HG03139 (cell line): Measurements from ENCODE around the gene CTNNB1.
"Not testable (repeated sequence)": the region's sequence is repeated elsewhere in the genome, so short reads cannot be mapped to it uniquely, and the experiment has no call there.

Experiments used
- ATAC-seq: cut with Tn5 transposase; IDR thresholded peaks from one replicate; pipeline ENCODE4 v1.9.1; 2021; ENCODE audit not compliant: unreplicated experiment

The CTNNB1 gene

DNA sequence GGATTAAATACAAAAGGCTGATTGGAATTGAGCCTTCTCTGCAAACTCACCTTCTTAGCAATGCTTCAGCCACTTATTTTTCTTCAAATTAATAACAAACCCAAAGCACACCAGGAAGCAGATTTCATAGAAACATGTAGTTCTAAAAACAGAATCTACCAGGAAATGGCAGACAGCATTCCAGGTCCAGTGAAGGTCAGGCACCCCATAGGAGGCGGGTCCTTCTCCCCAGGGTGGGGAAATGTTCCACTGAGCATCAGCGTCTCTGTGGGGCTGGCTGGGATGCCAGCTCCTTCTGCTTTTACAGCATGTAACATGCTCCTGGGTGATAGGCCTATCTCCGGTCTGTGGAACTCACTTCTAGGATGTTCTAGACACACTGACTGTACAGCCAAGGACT, 49.2 kb downstream of the CTNNB1 start:
- ATAC-seq, result no peak

DNA sequence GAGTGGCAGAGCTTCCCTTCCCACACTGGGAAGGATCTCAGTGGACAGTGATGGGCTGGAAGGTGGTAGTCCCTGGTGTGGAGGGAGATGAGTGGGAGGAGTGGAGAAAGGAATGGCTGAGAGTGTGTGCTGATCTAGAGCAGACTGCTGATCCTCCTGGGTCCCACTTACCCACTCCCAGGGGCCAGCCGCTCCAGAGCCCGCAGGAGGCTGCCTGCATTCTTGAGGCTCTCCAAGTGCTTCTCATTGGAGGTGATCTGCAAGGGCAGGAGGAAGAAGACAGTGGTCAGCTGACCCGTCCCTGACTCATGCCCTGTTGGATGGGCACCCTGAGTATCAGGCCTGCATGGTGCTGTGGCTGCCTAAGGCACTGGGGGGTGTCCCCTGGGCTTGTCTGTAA, 50.0 kb downstream of the CTNNB1 start:
- ATAC-seq, result no peak

DNA sequence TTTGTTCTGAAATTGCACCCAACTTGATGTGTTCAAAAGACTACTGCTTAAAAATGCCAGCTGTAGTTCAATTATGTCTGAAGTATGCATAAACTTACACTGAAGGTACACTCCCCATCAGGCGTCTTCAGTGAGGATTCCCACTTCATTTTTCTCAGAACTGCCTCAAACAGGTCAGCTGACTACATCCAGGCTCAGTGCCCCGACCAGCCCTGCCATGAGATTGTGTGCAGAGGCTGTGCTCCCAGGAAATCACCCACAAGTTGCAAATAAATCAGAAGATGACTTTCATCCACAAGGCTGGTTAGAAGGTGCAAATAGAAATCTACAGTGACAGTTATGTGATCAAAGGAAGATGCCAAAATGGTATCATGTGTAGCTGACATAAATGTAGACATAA, 51.5 kb downstream of the CTNNB1 start:
- ATAC-seq, result no peak

DNA sequence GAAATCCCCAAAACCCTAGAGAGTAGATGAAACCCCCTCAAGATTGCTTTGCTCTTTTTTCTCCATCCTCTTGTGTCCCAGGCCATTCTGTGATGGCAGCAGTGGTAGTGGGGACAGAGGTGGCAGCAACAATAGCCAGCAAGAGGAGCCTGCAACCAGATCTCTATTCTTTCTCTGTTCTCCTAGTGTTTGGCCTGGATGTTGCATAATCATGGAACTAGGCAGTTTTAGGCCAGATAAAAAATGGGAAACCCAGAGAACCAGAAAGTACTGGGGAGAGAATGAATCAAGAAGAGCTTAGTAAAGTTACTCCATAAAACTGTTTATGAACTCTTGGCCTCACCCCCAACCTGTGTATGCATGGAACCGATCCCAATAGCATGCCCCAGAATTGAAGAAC, 52.3 kb downstream of the CTNNB1 start:
- no peak for ATAC-seq

DNA sequence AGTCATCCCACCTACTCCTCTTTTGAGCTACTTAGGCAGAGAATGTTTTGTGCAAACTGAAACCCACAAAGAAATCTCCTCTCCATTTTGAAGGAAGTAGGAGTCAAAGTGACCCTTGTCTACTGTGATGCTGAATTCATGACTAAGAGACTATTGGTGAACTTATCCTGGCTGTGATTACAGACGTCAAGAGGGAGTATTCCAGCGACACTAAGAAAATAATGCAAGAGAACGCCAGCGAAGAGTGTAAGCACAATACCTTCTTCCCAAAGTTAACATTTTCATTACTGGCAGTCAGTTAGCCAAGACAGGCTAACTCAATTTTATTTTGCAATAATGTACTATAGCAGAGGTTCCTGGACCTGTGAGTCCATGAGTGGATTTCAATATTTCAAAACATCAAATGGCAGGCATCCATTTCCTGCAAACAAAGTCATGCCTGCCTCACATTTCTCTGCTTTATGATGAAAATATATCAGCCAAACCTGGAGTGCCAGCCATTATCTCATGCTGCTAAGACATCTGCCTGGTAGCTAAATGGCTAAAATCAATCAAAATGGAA, 59.0 kb downstream of the CTNNB1 start:
- ATAC-seq, result no peak

DNA sequence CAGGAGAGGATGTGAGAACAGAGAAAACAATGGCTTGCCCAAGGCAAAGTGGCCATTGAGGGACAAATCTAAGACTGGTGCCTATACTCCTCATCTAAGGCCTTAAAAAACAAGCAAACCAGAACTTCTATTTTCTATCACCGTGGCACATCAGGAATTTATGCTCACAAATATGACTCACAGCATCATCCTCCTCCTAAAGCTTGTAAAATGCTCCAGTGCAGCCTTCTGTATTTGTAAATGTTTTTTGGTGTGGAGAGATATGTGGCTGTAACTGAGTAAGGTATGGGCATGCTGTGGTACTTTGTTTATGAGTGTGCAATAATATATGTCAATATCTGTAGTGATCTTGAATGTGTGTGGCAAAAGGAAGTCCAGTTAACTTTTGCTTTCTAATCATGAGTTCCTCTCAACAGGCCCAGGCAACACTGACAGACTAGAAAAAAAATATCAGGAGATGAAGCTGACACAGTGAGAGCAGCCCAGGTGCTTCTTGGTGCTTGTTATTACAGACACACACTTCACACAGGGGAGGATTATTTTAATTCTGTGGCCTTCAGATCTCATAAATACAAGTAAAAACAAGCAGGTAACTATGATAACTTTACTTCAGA, 60.3 kb downstream of the CTNNB1 start:
- ATAC-seq, result no peak

DNA sequence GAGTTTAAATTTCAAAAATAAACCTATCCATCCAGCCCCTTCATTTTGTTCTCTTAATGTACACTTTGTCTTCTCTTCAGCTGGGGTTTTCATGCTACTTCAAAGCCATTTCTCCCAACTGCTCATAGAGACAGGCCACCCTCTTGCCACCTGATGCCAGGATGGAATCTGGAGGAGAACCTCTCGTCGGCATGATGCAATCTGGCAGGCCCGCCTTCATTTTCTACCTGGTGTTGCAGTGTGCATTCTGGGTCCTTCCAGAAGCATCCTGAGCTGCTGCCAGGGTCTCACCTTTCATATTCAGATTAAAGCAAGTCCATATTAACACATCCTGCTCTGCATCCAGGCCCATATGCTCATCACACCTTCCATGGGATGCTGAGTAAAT, 60.8 kb downstream of the CTNNB1 start:
- ATAC-seq, result no peak

DNA sequence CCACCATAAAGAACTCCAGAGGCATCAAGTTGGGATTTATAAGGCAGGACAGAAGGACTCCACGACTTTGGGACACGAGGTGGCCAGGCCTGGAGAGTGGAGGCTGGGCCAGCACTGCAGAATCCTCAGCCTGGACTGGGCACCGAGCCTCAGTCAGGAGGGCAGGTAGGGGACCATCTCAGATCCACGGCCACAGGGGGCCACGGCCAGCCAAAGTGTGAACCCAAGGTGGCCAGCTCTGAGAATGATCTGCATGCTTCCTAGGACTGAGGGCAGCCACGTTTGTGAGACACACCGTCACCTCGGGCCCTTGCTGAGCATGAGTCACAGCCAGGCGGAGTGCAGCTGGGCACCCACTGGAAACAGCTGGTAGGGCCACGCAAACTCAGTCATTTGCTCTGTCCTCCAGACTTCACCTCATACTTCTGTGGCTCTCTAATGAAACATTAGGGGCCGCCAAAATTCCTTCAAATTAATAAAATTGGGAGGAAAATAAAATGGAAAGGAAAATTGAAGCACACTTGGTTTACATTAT, 65.8 kb downstream of the CTNNB1 start:
- ATAC-seq, result no peak

DNA sequence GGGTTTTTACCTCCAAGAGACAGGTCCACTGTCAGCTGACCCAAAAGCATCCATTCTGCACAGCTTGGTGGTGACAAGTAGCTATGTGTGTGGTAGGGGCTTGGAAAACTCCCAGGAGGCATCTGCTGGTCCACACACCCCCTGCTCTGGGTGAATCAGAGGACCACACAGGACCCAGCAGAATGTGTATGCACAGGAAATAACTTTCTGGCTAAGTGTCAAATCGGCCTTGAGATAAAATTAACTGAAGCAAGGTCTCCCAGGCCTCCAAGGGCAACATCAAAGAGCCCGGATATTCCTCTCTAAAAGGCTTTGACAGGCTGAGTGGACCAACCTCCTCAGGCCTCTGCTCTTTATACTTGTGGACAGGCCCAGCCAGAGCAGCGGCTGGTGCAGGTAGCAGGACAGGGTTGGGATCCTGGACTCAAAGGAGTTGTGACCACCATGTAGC, 66.5 kb downstream of the CTNNB1 start:
- no peak for ATAC-seq

DNA sequence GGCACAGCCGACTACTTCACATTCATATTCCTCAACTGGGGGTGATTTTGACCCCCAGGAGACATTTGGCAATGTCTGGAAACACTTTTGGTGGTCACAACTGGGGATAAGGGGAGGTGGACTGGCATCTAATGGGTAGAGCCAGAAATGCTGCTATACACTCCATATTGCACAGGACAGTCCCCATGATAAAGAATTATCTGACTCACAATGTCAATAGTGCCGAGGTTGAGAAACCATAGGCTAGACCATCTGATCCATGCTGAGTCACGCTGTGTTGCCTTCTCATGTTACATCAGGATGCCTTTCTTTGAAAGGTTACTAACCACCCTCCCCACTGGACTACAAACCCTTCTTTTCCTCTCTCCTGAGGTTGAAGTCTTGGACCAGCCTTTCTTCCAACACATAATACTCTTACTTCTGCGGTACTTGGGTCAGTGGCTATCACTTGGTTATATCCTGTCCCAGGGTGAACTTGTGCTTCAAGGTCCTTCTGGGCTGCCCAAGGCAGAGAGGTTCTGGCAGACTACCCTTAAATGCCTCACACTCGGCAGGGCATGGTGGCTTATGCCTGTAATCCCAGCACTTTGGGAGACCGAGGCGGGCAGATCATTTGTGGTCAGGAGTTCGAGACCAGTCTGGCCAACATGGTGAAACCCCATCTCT, 68.8 kb downstream of the CTNNB1 start:
- ATAC-seq, result no peak

DNA sequence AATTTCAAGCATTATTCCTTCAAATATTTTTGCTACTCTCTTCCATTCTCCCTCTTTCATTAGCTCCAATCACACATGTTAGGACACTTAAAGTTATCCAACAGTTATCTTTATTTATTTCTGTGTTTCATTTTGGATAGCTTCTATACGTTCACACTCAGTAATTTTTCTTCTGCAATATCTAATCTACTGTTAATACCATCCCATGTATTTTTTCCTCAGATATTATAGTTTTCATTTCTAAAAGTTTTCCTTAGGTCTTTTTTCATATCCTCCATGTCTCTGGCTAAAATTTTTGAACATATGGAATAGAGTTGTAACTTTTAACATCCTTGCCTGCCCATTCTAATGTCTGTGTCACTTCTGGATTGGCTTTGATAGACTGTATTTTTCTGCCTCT, 73.4 kb downstream of the CTNNB1 start:
- ATAC-seq, result no peak

DNA sequence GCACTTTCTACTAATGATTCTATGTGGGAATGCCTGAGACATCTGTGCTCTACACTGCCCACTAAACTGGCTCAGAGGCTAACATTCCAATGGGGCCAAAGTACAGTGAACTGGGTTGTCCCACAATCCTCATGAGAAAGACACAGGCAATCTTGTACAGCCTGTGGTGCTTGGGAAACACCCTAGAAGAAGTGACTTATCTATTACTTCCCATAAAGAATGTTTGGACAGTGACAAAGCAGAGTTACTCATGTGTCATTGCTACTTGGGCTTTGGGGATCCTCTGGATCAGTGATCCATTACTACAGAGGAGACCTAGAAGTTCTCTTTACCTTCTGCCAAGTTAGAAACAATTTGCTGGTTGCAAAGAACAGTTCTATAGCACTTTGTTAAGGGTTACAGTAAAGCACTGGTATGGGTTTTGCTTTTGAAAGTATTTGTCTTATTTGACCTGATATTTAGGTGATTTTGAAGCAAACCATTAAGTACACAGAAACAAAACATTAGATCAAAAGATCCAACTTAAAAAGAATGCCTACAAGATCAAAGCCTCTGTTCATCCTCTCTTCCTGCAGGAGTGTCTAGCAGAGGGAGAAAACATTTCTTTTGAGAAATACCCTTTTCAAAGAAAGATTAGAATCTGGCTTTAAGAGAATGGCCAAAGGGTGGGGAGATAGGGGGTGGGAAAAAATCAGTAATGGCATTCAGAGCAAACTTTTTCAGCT, 75.8 kb downstream of the CTNNB1 start:
- no peak for ATAC-seq

DNA sequence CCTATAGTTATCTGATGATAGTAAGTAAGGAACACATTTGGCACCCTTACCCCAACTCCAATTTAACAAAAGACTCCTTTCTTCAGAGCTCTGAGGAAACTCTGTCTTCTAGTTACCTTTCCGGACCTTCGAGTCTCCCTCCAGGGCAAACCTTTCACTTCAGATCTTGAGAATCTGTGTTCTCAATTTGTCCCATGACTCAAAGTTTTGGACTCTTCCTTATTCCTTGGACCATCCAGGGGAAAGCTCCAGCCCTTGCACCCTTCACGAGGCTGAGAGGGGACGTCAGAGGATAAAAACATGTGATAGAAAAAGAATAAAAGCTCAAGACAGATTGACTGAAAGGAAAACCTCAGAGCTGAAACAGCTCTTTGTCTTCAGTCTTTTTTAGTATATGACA, 76.9 kb downstream of the CTNNB1 start:
- no peak for ATAC-seq

DNA sequence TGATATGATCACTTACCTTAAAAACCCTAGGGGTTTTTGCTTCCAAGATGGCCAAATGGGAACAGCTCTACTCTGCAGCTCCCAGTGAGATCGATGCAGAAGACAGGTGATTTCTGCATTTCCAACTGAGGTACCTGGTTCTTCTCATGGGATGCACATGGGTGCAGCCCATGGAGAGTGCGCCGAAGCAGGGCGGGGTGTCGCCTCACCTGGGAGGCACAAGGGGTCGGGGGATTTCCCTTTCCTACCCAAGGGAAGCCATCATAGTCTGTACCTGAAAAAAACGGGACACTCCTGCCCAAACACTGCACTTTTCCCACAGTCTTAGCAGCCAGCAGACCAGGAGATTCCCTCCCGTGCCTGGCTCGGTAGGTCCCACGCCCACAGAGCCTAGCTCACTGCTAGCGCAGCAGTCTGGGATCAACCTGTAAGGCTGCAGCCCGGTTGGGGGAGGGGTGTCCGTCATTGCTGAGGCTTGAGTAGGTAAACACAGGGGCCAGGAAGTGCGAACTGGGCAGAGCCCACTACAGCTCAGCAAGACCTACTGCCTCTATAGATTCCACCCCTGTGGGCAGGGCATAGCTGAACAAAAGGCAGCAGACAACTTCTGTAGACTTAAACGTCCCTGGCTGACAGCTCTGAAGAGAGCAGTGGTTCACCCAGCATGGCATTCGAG, 78.6 kb downstream of the CTNNB1 start:
- no peak for ATAC-seq

DNA sequence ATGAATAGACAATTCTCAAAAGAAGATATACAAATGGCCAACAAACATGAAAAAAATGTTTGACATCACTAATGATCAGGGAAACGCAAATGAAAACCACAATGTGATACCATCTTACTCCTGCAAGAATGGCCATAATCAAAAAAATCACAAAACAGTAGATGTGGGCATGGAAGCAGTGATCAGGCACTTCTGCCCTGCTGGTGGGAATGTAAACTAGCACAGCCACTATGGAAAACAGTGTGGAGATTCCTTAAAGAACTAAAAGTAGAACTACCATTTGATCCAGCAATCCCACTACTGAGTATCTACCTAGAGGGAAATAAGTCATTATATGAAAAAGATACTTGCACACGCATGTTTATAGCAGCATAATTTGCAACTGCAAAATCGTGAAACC, 85.6 kb downstream of the CTNNB1 start:
- ATAC-seq, result not testable (repeated sequence)

DNA sequence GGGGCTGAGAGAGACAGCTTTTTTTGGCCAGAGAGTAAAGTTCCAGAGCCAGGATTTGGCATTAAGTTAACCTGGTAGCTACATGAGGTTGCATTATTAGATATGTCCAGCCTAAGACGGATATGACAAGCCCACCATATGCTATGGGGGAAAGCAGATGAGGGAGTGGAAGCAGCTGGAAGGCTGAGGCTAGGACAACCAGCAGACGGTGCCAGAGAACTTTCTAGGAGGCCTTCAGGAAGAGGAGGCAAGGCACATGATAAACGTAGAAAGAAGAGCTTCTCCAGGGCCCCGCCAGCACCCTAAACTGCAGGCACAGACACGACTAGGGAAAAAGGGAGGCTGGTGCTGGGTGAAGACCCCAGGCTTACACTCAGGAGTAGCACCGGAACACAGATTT, 87.0 kb downstream of the CTNNB1 start:
- ATAC-seq, result no peak

DNA sequence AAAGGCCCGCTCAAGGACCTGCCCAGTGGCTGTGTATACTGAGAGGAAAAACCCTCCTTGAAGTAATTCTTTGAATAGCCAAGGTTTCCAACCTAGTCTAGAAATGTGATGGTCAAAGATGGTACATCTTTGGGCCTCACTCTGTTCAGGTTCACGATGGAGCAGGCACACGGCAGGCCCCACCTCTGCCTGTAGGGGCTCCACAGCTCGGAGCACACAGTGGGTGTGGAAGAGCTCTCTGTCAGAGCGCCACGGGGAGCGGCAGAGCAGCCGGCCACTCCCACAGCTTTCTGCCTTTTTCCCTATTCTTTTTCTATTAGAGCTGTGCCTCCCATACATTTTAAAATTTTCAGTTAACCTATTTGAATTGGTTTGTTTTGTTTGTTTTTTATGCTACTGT, 89.5 kb downstream of the CTNNB1 start:
- no peak for ATAC-seq
